NCI-H526 treated with DMSO at 0.1 percent for 48 hours (cell line): ENCODE results near the gene SDE2.
A peak's percentile ranks its signal among the peaks of the same experiment; 100 is the strongest.
"Not testable (repeated sequence)": the region's sequence is repeated elsewhere in the genome, so short reads cannot be mapped to it uniquely, and the experiment has no call there.

Experiments
- DNase-seq: peaks from one replicate; lab custom pipeline; 2025; lab: John Stamatoyannopoulos, UW

Gene SDE2

DNA sequence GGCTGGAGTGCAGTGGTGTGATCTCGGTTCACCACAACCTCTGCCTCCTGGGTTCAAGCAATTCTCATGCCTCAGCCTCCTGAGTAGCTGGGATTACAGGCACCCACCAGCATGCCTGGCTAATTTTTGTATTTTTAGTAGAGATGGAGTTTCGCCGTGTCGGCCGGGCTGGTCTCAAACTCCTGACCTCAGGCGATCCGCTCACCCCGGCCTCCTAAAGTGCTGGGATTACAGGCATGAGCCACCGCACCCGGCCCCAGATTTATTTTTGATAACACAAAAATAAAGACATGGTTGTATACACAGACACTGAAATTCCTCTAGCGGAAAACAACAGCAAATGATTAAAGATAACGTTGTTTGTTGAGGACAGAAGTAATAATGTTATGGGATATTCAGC, 24.0 kb downstream of the SDE2 start:
- not testable (repeated sequence) for DNase-seq

- no peak for DNase-seq
Observed at GRCh38 chr1:225974454-225974853, 24.7 kb downstream of the SDE2 start.

- DNase-seq: peak; percentile 72
Observed at GRCh38 chr1:225973158-225973557, 26.0 kb downstream of the SDE2 start.

GRCh38 chr1:225972344-225973152, 26.6 kb downstream of the SDE2 start:
- no peak for DNase-seq

DNA sequence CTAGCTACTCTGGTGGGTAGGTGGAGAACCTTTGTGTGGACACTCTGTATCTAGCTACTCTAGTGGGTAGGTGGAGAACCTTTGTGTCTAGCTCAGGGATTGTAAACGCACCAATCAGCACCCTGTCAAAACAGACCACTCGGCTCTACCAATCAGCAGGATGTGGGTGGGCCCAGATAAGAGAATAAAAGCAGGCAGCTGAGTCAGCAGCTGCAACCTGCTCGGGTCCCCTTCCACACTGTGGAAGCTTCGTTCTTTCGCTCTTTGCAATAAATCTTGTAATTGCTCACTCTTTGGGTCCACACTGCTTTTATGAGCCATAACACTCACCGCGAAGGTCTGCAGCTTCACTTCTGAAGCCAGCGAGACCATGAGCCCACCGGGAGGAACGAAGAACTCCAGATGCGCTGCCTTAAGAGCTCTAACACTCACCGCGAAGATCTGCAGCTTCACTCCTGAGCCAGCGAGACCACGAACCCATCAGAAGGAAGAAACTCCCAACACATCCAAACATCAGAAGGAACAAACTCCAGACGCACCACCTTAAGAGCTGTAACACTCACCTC, 28.5 kb downstream of the SDE2 start:
- DNase-seq: not testable (repeated sequence)

DNA sequence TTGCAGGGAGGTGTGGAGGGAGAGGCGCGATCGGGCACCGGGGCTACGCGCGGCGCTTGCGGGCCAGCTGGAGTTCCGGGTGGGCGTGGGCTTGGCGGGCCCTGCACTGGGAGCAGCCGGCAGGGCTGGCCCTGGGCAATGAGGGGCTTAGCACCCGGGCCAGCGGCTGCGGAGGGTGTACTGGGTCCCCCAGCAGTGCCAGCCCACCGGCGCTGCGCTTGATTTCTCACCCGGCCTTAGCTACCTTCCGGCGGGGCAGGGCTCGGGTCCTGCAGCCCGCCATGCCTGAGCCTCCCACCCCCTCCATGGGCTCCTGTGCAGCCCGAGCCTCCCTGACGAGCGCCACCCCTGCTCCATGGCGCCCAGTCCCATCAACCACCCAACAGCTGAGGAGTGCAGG, 29.4 kb downstream of the SDE2 start:
- not testable (repeated sequence) for DNase-seq

DNA sequence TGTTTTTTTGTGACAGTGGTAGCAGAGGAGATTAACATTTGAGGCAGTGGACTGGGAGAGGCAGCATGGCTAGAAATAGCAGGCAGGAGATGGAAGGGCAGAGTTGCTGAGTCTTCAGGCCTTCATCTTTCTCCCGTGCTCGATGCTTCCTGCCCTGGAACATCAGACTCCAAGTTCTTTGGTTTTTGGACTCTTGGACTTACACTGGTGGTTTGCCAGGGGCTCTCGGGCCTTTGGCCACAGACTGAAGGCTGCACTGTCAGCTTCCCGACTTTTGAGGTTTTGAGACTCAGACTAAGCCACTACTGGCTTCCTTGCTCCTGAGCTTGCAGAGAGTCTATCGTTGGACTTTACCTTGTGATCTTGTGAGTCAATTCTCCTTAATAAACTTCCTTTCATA, 33.9 kb downstream of the SDE2 start:
- no peak for DNase-seq

- no peak for DNase-seq
Observed at GRCh38 chr1:225963735-225964530, 35.2 kb downstream of the SDE2 start.

GRCh38 chr1:225962440-225962975, 36.6 kb downstream of the SDE2 start:
- DNase-seq: peak; percentile 10

DNA sequence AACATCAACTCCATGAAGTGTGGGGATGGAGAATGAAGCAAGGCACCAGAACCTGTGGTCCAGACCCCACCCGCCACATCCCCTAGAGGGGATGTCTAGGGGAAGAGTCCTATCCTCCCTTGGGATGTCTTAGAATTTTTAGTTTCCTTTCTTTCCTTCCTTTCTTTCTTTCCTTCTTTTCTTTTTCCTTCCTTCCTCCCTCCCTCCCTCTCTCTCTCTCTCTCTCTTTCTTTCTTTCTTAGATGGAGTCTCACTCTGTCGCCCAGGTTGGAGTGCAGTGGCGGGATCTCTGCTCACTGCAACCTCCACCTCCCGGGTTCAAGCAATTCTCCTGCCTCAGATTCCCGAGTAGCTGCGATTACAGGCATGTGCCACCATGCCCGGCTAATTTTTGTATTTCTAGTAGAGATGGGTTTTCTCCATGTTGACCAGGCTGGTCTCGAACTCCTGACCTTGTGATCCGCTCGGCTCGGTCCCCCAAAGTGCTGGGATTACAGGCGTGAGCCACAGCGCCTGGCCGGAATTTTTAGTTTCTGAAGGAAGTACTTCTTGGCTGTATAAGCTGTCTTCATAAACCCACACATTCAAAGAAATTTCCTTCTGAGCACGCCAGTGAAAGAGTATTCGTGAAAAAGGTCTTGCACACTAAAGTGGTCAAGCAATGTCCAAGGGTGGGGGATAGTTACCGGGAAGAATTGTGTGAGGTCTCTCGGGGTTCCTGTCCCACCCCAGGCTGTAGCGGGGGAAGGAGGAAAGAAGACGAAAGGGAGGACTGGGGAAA, 37.3 kb downstream of the SDE2 start:
- DNase-seq: no peak

GRCh38 chr1:225958041-225958440, 41.1 kb downstream of the SDE2 start:
- no peak for DNase-seq

DNA sequence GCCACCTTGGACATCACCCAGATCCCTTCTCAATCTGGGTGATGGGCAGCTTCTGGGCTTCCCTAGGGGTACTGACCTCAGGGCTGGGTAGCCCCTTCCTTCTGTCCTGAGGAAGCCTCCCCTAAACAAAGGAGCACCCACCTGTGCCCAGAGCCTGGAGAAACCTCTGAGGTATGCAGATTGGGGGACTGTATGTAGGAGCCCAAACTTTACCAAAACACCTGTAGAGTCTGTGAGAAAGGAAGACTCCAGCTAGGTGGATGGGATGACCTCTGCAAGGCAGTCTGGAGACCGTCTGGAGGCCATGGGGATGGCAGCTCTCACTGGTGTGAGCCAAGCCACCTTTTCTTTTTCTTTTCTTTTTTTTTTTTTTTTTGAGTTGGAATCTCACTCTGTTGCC, 44.4 kb downstream of the SDE2 start:
- DNase-seq: no peak

DNA sequence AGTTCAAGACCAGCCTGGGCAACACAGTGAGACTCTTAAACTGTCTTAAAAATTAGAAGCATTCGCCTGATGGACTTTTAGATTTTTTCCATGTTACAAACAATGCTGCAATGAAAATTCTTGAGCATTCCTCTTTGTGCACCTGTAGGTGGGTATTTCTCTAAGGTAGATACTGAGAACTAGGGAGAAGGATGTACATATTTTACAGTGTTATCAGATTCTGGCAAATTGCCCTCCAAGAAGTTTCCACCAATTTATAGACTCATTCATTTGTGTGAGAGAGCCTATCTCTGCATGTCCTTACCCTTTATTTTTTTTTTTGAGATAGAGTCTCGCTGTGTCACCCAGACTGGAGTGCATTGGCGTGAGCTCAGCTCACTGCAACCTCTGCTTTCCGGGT, 45.8 kb downstream of the SDE2 start:
- no peak for DNase-seq

GRCh38 chr1:225950905-225951497, 48.1 kb downstream of the SDE2 start:
- DNase-seq: no peak

DNA sequence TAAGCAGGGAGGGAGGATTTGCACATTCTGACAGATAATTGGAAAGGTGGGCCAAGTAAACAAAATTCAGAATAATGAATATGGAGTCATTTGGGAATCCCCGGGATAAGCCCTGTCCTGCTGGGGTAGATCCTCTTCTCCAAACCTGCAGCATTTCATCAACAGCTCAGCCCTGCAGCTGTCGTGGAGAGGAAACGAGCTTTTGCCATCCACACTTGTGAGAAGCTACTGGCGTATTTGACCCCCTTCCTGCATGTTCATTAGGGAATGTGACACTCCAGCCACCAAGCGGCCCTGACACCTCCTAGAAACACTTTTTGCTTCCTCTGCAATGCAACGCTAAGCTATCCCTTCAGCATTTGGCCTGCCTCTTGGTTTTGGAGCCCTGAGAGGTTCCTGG, 50.1 kb downstream of the SDE2 start:
- no peak for DNase-seq

GRCh38 chr1:225946803-225947202, 52.3 kb downstream of the SDE2 start:
- no peak for DNase-seq

DNA sequence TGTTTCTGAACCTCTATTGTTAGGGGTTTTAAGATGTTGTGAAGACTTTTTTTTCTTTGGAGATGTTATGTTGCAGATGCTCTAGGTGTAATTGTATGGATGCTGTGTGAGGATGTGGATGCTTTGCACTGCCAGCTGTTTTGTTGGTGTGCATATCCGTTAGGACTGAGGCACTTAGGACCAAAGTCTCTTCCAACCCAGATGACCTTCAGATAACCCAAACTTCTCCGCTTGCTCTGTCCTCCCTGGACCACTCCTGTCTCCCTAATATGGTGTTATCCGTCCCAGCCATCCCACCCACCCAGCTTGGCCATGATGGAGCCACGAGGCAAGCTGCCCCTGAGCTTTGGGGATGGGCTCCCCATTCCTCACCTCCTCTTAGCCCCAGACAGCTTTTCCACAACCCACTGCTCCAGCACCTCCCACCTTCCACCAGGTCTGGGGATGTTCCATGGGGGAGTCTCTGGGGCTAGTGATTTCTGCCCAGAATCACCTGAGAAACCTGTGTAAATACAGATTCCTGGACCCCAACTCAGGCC, 53.0 kb downstream of the SDE2 start:
- no peak for DNase-seq

- no peak for DNase-seq
Observed at GRCh38 chr1:225945564-225945963, 53.6 kb downstream of the SDE2 start.

- DNase-seq: no peak
Observed at GRCh38 chr1:225944951-225945350, 54.2 kb downstream of the SDE2 start.

GRCh38 chr1:225944387-225944786, 54.8 kb downstream of the SDE2 start:
- no peak for DNase-seq

DNA sequence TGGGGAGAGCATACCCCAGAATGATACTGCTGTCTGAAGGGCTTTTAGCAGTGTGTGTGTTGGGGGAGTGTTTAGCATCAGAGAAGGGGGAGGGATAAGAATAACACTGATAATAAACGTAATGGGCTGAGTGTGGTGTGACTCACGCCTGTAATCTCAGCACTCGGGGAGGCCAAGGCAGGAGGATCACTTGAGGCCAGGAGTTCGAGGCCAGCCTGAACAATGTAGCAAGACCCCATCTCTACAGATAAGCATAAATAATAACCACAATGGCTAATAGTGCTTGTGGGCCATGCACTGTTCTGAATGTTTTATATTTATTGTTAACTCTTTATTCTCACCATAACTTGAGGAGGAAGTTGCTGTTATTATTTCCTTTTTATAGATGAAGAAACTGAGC, 55.6 kb downstream of the SDE2 start:
- DNase-seq: no peak
